Neuronal stem cell (in vitro differentiated cells): ENCODE results near the gene PTPRQ.

ENCODE experiments used
- DNase-seq: peaks from one replicate; pipeline ENCODE4 v3.0.0-alpha.2; 2013; ENCODE audit warnings: low spot score
- H2AFZ ChIP-seq: one replicate; pipeline ENCODE4 v1.6.1; 2013; ENCODE audit warnings: mild to moderate bottlenecking, low read length, inconsistent platforms
- H2AK5ac ChIP-seq: 2 replicates; pipeline ENCODE4 v1.6.1; 2013; ENCODE audit warnings: low read depth, mild to moderate bottlenecking, inconsistent platforms, low read length, moderate library complexity, mixed read lengths
- H2BK120ac ChIP-seq: 2 replicates; pipeline ENCODE4 v1.6.1; 2013; ENCODE audit warnings: low read depth, mild to moderate bottlenecking, inconsistent platforms, low read length, moderate library complexity, mixed read lengths
- H2BK12ac ChIP-seq: one replicate; pipeline ENCODE4 v1.6.1; 2013; ENCODE audit warnings: low read length, inconsistent platforms
- H2BK15ac ChIP-seq: 2 replicates; pipeline ENCODE4 v1.6.1; 2013; ENCODE audit warnings: mild to moderate bottlenecking, low read length, inconsistent platforms, mixed read lengths
- H2BK5ac ChIP-seq: one replicate; pipeline ENCODE4 v1.6.1; 2013; ENCODE audit warnings: inconsistent platforms, mild to moderate bottlenecking, low read length, moderate library complexity
- H3K14ac ChIP-seq: one replicate; pipeline ENCODE4 v1.6.1; 2013; ENCODE audit warnings: low read length, inconsistent platforms
- H3K18ac ChIP-seq: 2 replicates; pipeline ENCODE4 v1.6.1; 2013; ENCODE audit warnings: low read length, inconsistent platforms
- H3K23ac ChIP-seq: 2 replicates; pipeline ENCODE4 v1.6.1; 2013; ENCODE audit warnings: low read depth, mild to moderate bottlenecking, mixed read lengths, low read length, inconsistent platforms; ENCODE audit not compliant: poor library complexity
- H3K27ac ChIP-seq: replicated peaks from 3 replicates; pipeline ENCODE4 v1.5.1; 2013; ENCODE audit warnings: low read length, inconsistent platforms
- H3K27me3 ChIP-seq, 3 experiments: 2 replicates each; pipeline ENCODE4 v1.6.1; 2013; ENCODE audit warnings: low read length in 3 of 3, mild to moderate bottlenecking in 2 of 3, inconsistent platforms in 1 of 3, low read depth in 1 of 3, mixed read lengths in 1 of 3, moderate library complexity in 1 of 3; ENCODE audit not compliant: control insufficient read depth in 3 of 3, insufficient read depth in 3 of 3
- H3K36me3 ChIP-seq, 2 donors: replicated peaks in 1 of 2; 2 replicates each; pipeline ENCODE4 v1.6.1; 2013; ENCODE audit warnings: low read length in 2 of 2; ENCODE audit not compliant: control insufficient read depth in 2 of 2, insufficient read depth in 2 of 2
- H3K4ac ChIP-seq: 2 replicates; pipeline ENCODE4 v1.6.1; 2013; ENCODE audit warnings: inconsistent platforms, mild to moderate bottlenecking, low read length, moderate library complexity
- H3K4me1 ChIP-seq, 2 donors: 1 replicate in 1 of 2; 2 replicates in 1 of 2; pipeline ENCODE4 v1.6.1; 2013; ENCODE audit warnings: low read length in 2 of 2, low read depth in 1 of 2; ENCODE audit not compliant: control insufficient read depth in 2 of 2, insufficient read depth in 1 of 2
- H3K4me2 ChIP-seq: one replicate; pipeline ENCODE4 v1.6.1; 2013; ENCODE audit warnings: mild to moderate bottlenecking, low read length, inconsistent platforms; ENCODE audit not compliant: insufficient read depth, poor library complexity, severe bottlenecking
- H3K4me3 ChIP-seq, 2 donors: 2 replicates each; pipeline ENCODE4 v1.5.1; 2013; ENCODE audit warnings: low read length in 2 of 2, mild to moderate bottlenecking in 2 of 2, inconsistent platforms in 1 of 2, moderate library complexity in 1 of 2
- H3K79me1 ChIP-seq: one replicate; pipeline ENCODE4 v1.6.1; 2013; ENCODE audit warnings: low read depth, mild to moderate bottlenecking, inconsistent platforms, low read length, moderate library complexity
- H3K9ac ChIP-seq: one replicate; pipeline ENCODE4 v1.6.1; 2013; ENCODE audit warnings: mild to moderate bottlenecking, low read depth, low read length, inconsistent platforms; ENCODE audit not compliant: poor library complexity
- H3K9me3 ChIP-seq, 2 donors: replicated peaks in 1 of 2; 2 replicates each; pipeline versions ENCODE3 to v1.6.1; 2013; ENCODE audit warnings: low read length in 2 of 2, mild to moderate bottlenecking in 2 of 2, inconsistent platforms in 1 of 2, low read depth in 1 of 2, mixed read lengths in 1 of 2, moderate library complexity in 1 of 2; ENCODE audit not compliant: control insufficient read depth in 2 of 2, insufficient read depth in 1 of 2
- H4K8ac ChIP-seq: one replicate; pipeline ENCODE4 v1.6.1; 2013; ENCODE audit warnings: low read depth, mild to moderate bottlenecking, inconsistent platforms, low read length, moderate library complexity
- H4K91ac ChIP-seq: one replicate; pipeline ENCODE4 v1.6.1; 2013; ENCODE audit warnings: low read length, low read depth, mild to moderate bottlenecking, inconsistent platforms; ENCODE audit not compliant: poor library complexity
- WGBS, 2 donors: extraction: QIAGEN DNeasy Blood & Tissue Kit; methylation state at CpG; one replicate each; pipeline ENCODE4 v1.1.7; 2013; ENCODE audit warnings: missing lambda C conversion rate in 2 of 2, mixed read lengths in 1 of 2; ENCODE audit not compliant: insufficient read length in 2 of 2, insufficient replicate concordance in 1 of 2; ENCODE audit errors: extremely low coverage in 2 of 2; 5-methylcytosine and 5-hydroxymethylcytosine counted together

PTPRQ gene

GRCh38 chr12:80617733-80618132 lies 173.7 kb downstream of the PTPRQ start:
- Histone ChIP-seq H3K9me3 (no peaks in the 10 kb centered on the region), H2BK15ac (no peak overlapping the region), H4K91ac (no peak overlapping the region), H3K9ac (no peak overlapping the region), H3K4me3 (no peak overlapping the region), H3K79me1 (no peaks in the 10 kb centered on the region), H3K18ac (no peak overlapping the region), H4K8ac (no peak overlapping the region), H3K4me2 (no peak overlapping the region), H3K4ac (no peak overlapping the region), H3K4me1 (no peaks in the 10 kb centered on the region), H3K36me3 (no peaks in the 10 kb centered on the region), H2AK5ac (no peak overlapping the region), H2BK5ac (no peak overlapping the region), H3K14ac (no peak overlapping the region), H2AFZ (no peak overlapping the region), H2BK12ac (no peak overlapping the region), H2BK120ac (no peak overlapping the region), H3K23ac (no peak overlapping the region), H3K27ac (no peak overlapping the region), H3K27me3 (no peaks in the 10 kb centered on the region)
- no peak for DNase-seq

GRCh38 chr12:80620281-80620680 lies 176.2 kb downstream of the PTPRQ start:
- H3K9me3 ChIP-seq, result no peaks in the 10 kb centered on the region
- H3K14ac ChIP-seq, result no peak overlapping the region
- H4K91ac ChIP-seq, result no peak overlapping the region
- no peak overlapping the region for H3K4me2 ChIP-seq
- WGBS, 2 donors, result no CpG with 5 or more reads among the region's 2 CpGs
- no peak overlapping the region for H2BK5ac ChIP-seq
- H3K27me3 ChIP-seq, result no peaks in the 10 kb centered on the region
- no peak overlapping the region for H2BK120ac ChIP-seq
- no peak overlapping the region for H3K18ac ChIP-seq
- no peak overlapping the region for H2AK5ac ChIP-seq
- no peak overlapping the region for H3K4ac ChIP-seq
- no peak overlapping the region for H3K23ac ChIP-seq
- no peaks in the 10 kb centered on the region for H3K79me1 ChIP-seq
- H3K9ac ChIP-seq, result no peak overlapping the region
- no peak overlapping the region for H2AFZ ChIP-seq
- no peak overlapping the region for H3K27ac ChIP-seq
- no peak overlapping the region for H2BK15ac ChIP-seq
- no peak for DNase-seq
- H2BK12ac ChIP-seq, result no peak overlapping the region
- H3K36me3 ChIP-seq, result no peaks in the 10 kb centered on the region
- no peak overlapping the region for H4K8ac ChIP-seq
- H3K4me1 ChIP-seq, result no peaks in the 10 kb centered on the region
- H3K4me3 ChIP-seq, result no peak overlapping the region

GRCh38 chr12:80622271-80622670 lies 178.2 kb downstream of the PTPRQ start:
- Histone ChIP-seq H4K91ac (no peak overlapping the region), H2AFZ (no peak overlapping the region), H3K27ac (no peak overlapping the region), H3K9ac (no peak overlapping the region), H2BK5ac (no peak overlapping the region), H2BK120ac (no peak overlapping the region), H3K9me3 (no peaks in the 10 kb centered on the region), H3K4me1 (no peaks in the 10 kb centered on the region), H3K27me3 (no peaks in the 10 kb centered on the region), H2BK12ac (no peak overlapping the region), H4K8ac (no peak overlapping the region), H3K4me2 (no peak overlapping the region), H3K23ac (no peak overlapping the region), H3K14ac (no peak overlapping the region), H3K36me3 (no peaks in the 10 kb centered on the region), H3K18ac (no peak overlapping the region), H3K4ac (no peak overlapping the region), H3K4me3 (no peak overlapping the region), H2AK5ac (no peak overlapping the region), H2BK15ac (no peak overlapping the region), H3K79me1 (no peaks in the 10 kb centered on the region)
- DNase-seq, result no peak
- WGBS, 2 donors, result no CpG with 5 or more reads among the region's 1 CpG

- Histone ChIP-seq H2BK120ac (no peak overlapping the region), H2AK5ac (no peak overlapping the region)
- no CpG with 5 or more reads among the region's 1 CpG for WGBS, 2 donors
Measured at GRCh38 chr12:80625051-80625450, 181.0 kb downstream of the PTPRQ start.

More at GRCh38 chr12:80625051-80625450, 181.0 kb downstream of the PTPRQ start:
- Histone ChIP-seq H3K4me2 (no peak overlapping the region), H3K36me3 (no peaks in the 10 kb centered on the region), H3K4me1 (no peaks in the 10 kb centered on the region), H2BK15ac (no peak overlapping the region), H3K14ac (no peak overlapping the region), H4K8ac (no peak overlapping the region), H3K4me3 (no peak overlapping the region), H2AFZ (no peak overlapping the region), H3K27me3 (no peaks in the 10 kb centered on the region), H4K91ac (no peak overlapping the region), H2BK12ac (no peak overlapping the region), H2BK5ac (no peak overlapping the region), H3K27ac (no peak overlapping the region), H3K23ac (no peak overlapping the region), H3K9ac (no peak overlapping the region), H3K4ac (no peak overlapping the region), H3K79me1 (no peaks in the 10 kb centered on the region), H3K9me3 (no peaks in the 10 kb centered on the region), H3K18ac (no peak overlapping the region)
- no peak for DNase-seq
